ENCODE results near the gene SP7. TPM values are rescaled to one million over a fixed set of nuclear protein-coding genes. Genes with fewer than 3 reads are reported as not detected.

Gene SP7
- total RNA-seq, 2 experiments from 2014 or later, result not detected

DNA sequence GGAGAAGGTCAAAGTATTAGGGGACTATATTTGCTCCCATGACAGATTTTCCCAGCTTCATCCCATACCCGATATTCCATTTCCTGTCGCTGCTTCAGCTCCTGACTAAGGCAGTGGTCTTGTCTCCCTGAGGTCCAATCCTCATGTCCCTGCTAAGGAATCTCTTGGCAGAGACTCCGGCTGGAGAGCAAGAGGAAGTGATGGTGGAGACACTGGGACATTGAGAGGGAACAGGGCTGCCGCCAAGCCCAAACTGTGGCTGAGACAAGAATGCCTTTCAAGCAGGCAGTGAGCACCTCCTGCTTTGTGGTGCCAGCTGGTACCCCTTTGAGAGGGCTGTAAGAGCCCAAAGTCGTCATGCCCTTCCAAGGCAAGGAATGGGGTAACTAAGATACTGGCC, 5.5 kb downstream of the SP7 start:
- ChIA-PET CTCF (interaction anchor here (0.5 to 2.5 kb wide), 5 partner anchors 14 to 373 kb away, joined by 3 to 12 read pairs (median 5); no protein-coding TSS in a partner anchor), POLR2A (interaction anchor here (0.6 to 0.7 kb wide), 2 partner anchors 43 to 71 kb away, joined by 3 to 7 read pairs; no protein-coding TSS in a partner anchor)

- CTCF ChIA-PET, result interaction anchor here (1.0 to 8.3 kb wide), 4 partner anchors 18 to 114 kb away, joined by 3 to 114 read pairs (median 7); no protein-coding TSS in a partner anchor
Observed at GRCh38 chr12:53328043-53328435, 8.1 kb downstream of the SP7 start.

DNA sequence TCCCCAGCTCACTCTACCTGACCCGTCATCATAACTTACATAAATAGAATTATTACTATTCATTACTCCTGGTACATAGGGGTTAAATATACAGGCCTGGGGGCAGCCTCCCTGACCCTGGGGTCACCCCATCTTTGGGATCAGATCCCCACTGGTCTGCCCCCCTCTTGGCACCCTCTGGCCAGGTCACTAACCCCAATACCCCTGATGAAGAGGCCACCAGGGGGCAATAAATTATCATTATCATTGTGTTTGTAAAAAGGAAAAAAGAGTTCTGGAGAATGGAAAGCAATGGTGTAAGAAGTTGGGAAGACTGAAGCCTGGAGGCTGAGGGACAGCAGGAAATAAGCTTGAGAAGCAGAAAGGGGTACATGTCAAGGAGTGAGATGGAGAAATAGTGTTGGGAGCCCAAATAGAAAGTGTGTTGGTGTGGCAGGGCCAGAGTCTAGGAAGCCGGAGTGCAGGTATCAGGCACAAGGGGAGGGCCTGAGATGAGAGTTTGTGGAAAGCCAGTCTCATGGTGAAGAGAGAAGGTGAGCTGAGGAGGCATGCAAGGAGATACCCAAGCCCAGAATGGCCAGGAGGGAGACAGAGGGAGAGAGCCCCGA, 8.6 kb downstream of the SP7 start:
- ChIA-PET CTCF (interaction anchor here (0.7 to 8.3 kb wide), 6 partner anchors 13 to 114 kb away, joined by 3 to 114 read pairs (median 4); no protein-coding TSS in a partner anchor), POLR2A (interaction anchor here (0.6 to 1.4 kb wide), 2 partner anchors 94 to 152 kb away, joined by 3 read pairs; no protein-coding TSS in a partner anchor)

More at GRCh38 chr12:53328043-53328435, 8.1 kb downstream of the SP7 start:
- POLR2A ChIA-PET, result interaction anchor here (0.6 to 2.2 kb wide), 3 partner anchors 17 to 151 kb away, joined by 3 to 6 read pairs (median 3); no protein-coding TSS in a partner anchor

GRCh38 chr12:53326460-53327185, 9.5 kb downstream of the SP7 start:
- POLR2A ChIA-PET, result interaction anchor here (0.6 kb wide), 1 partner anchor 15 kb away, joined by 3 read pairs; no protein-coding TSS in a partner anchor
- CTCF ChIA-PET, result interaction anchor here (1.4 to 8.3 kb wide), 5 partner anchors 14 to 114 kb away, joined by 4 to 114 read pairs (median 10); no protein-coding TSS in a partner anchor

- ChIA-PET POLR2A (interaction anchor here (1.2 to 2.6 kb wide), 4 partner anchors 19 to 106 kb away, joined by 4 to 12 read pairs (median 7); partner anchors contain the start of gene PFDN5), CTCF (interaction anchor here (1.5 to 8.3 kb wide), 6 partner anchors 15 to 148 kb away, joined by 4 to 114 read pairs (median 8); partner anchors contain the start of gene SP1)
Observed at GRCh38 chr12:53325511-53326061, 10.6 kb downstream of the SP7 start.

DNA sequence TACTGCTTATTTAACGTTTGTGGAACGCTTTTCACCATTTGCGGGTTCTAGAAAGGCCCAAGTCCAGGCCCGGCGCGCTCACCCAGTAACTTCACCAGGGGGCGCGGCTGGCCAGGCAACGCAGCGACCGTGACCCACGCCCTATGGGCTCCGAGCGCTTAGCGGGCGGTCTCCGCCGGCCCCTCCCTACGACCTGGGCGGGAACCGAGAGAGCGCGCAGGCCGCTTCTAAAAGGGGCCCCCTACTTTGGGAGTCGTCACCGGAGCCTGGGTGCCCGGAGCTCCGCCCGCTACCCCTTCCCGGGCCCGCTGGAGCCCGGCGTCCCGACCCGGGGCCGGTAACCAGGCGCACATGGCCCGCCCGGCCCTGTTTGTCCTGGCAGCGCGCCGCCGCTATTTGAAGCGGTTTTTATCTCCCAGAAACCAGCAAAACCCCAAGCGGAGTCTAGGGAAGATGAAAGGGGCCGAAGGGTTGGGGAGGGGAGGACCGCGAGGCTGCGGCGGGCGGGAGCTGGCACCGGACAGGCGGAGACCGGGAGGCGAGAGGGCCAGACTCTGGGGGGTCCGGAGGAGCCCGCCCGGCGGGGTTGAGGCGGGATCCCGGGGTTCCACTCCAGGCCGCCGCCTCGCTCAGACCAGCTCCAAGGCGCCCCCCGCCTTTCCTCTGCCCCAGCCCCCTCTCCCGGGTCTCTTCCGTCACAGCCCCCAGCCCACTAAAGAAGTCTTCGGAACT, 11.2 kb downstream of the SP7 start:
- ChIA-PET POLR2A (interaction anchor here (0.6 to 2.6 kb wide), 6 partner anchors 20 to 247 kb away, joined by 3 to 12 read pairs (median 4); partner anchors contain the start of genes PFDN5 and TARBP2), CTCF (interaction anchor here (0.6 to 8.3 kb wide), 6 partner anchors 21 to 260 kb away, joined by 3 to 114 read pairs (median 6); partner anchors contain the start of gene SP1)

DNA sequence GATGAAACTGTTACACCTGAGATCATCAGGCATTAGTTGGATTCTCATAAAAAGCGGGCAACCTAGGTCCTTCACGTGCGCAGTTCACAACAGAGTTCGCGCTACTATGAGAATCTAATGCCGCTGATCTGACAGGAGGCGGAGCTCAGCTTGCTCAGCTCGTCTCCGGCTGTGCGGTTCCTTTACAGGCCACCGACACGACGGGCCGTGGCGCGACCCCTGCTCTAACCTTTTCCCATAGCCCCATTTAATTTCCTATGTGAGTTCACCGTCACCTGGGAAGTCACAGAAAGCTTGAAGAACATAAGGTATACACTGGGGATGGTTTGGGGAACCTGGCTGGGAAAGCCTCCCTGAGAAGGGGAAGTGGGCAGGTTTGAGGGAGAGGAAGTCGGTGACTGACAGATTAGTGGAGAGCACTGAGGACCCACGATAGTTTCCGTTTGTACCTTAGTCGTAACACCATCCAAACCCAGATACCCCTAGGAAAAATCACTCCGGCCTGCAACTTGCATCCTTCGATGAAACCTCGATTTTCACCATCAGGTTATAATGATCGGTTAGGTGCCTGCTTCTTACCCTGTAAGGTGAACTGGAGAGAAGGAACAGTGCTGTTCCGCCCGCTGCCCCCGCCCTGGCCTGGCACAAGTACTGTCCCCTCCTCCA, 11.9 kb downstream of the SP7 start:
- CTCF ChIA-PET, result interaction anchor here (0.6 to 8.3 kb wide), 13 partner anchors 15 to 260 kb away, joined by 3 to 114 read pairs (median 4); partner anchors contain the start of genes ITGB7 and SP1
- POLR2A ChIA-PET, result interaction anchor here (0.6 to 2.6 kb wide), 8 partner anchors 21 to 247 kb away, joined by 3 to 12 read pairs (median 4); partner anchors contain the start of genes MYG1, PFDN5 and TARBP2

- POLR2A ChIA-PET, result interaction anchor here (0.6 to 3.7 kb wide), 12 partner anchors 22 to 242 kb away, joined by 3 to 16 read pairs (median 6); partner anchors contain the start of genes CSAD, MYG1, PFDN5 and SOAT2
- CTCF ChIA-PET, result interaction anchor here (0.6 to 8.3 kb wide), 44 partner anchors 10 to 180 kb away, joined by 3 to 114 read pairs (median 4); partner anchors contain the start of genes CSAD, ITGB7, MYG1 and PFDN5
Observed at GRCh38 chr12:53320352-53321195, 15.6 kb downstream of the SP7 start.

- ChIA-PET CTCF (no interaction called here), POLR2A (interaction anchor here (0.6 kb wide), 1 partner anchor 9 kb away, joined by 3 read pairs; no protein-coding TSS in a partner anchor)
Observed at GRCh38 chr12:53313996-53314395, 22.2 kb downstream of the SP7 start.

DNA sequence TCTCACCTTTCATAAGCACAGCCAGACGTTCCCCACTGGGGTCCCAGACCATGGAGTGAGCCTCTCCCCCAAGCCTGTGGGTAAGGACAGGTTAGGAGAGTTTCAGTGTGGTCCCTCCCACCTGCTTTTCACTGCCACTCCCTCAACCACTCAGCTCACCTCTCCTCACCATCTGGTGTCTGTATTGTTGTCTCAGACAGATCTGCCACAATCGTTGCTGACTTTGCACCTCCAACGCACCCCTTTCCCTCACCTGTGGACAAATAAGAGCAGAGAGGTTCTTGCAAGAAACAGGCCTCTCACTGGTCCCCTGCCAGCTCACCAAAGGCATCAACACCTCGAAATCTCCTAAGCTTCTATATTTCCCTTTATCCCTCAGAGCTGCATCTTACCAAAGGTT, 27.9 kb downstream of the SP7 start:
- ChIA-PET CTCF (no interaction called here), POLR2A (interaction anchor here (0.6 kb wide), 1 partner anchor 10 kb away, joined by 4 read pairs; no protein-coding TSS in a partner anchor)

GRCh38 chr12:53306826-53307225, 29.3 kb downstream of the SP7 start:
- POLR2A ChIA-PET, result no interaction called here

GRCh38 chr12:53302903-53303302, 33.3 kb downstream of the SP7 start:
- CTCF ChIA-PET, result no interaction called here
- POLR2A ChIA-PET, result no interaction called here

More at GRCh38 chr12:53306826-53307225, 29.3 kb downstream of the SP7 start:
- CTCF ChIA-PET, result no interaction called here

- POLR2A ChIA-PET, result interaction anchor here (1.0 to 2.4 kb wide), 5 partner anchors 10 to 120 kb away, joined by 3 to 10 read pairs (median 4); partner anchors contain the start of genes AAAS, CSAD and ZNF740
Observed at GRCh38 chr12:53300187-53300586, 36.0 kb downstream of the SP7 start.

DNA sequence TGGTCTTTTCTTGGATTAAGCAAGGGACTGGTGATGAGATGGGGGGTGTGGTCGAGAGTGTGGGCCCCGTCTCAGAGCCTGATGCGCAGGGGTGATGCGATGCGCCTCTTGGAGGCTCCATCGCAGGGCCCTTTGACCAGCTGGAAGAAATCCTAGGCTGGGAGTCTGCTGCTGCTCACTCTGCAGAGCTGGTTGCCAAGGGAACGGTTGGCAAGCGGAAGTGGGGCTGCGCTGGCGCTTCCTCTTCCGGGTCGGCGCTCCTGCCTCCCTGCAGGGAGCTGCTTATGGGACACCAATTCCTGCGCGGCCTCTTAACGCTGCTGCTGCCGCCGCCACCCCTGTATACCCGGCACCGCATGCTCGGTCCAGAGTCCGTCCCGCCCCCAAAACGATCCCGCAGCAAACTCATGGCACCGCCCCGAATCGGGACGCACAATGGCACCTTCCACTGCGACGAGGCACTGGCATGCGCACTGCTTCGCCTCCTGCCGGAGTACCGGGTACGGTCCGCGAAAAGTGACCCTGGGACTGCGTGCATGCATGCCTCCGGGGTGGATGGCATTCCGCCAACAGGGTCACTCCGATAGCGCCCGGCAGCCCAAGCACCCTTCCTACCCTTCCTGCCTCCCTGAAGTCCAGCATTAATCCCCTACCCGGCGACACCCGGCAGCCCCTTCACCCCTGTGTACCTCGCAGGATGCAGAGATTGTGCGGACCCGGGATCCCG, 36.5 kb downstream of the SP7 start, which contains the start of gene MYG1:
Gene MYG1 (plus strand): TSS at position 242 of the 727 bp plus-strand sequence. CDS start 43 bp downstream, at position 285.
- POLR2A ChIA-PET, result interaction anchor here (0.6 to 2.4 kb wide), 7 partner anchors 9 to 1371 kb away, joined by 3 to 10 read pairs (median 4); partner anchors contain the start of genes AAAS, CSAD and ZNF740
- CTCF ChIA-PET, result interaction anchor here (0.6 to 3.5 kb wide), 13 partner anchors 10 to 245 kb away, joined by 3 to 22 read pairs (median 3); partner anchors contain the start of gene AAAS

More at GRCh38 chr12:53300187-53300586, 36.0 kb downstream of the SP7 start:
- CTCF ChIA-PET, result interaction anchor here (0.7 to 3.5 kb wide), 7 partner anchors 10 to 87 kb away, joined by 3 to 22 read pairs (median 3); partner anchors contain the start of gene AAAS

GRCh38 chr12:53299101-53299453, 37.1 kb downstream of the SP7 start:
- ChIA-PET CTCF (interaction anchor here (0.6 to 3.5 kb wide), 12 partner anchors 22 to 244 kb away, joined by 3 to 22 read pairs (median 3); partner anchors contain the start of gene AAAS), POLR2A (interaction anchor here (0.7 to 2.4 kb wide), 5 partner anchors 9 to 1370 kb away, joined by 3 to 10 read pairs (median 4); partner anchors contain the start of gene AAAS)

All from activated CD8-positive, alpha-beta memory T cell treated with anti-CD3 and anti-CD28 coated beads for 36 hours (primary cell).